Endothelial cell of umbilical vein (primary cell): Measurements from ENCODE around the gene IGFBP4.

Source experiments
- CTCF ChIP-seq, 2 donors: IDR thresholded peaks; 1 replicate in 1 of 2; 2 replicates in 1 of 2; pipeline ENCODE4 v1.5.1; 2011; ENCODE audit warnings: low read length in 2 of 2, mild to moderate bottlenecking in 2 of 2, moderate library complexity in 2 of 2, control low read depth in 1 of 2, inconsistent platforms in 1 of 2, low read depth in 1 of 2; ENCODE audit not compliant: insufficient read depth in 1 of 2; ENCODE audit errors: extremely low read depth in 1 of 2
- JUN ChIP-seq: IDR thresholded peaks from 2 replicates; pipeline ENCODE4 v1.6.1; 2011; ENCODE audit warnings: borderline replicate concordance, low read depth; ENCODE audit not compliant: insufficient read length, insufficient read depth
- MYC ChIP-seq: IDR thresholded peaks from one replicate; pipeline ENCODE4 v1.6.1; 2011; ENCODE audit warnings: mild to moderate bottlenecking, low read depth, low read length
- POLR2A ChIP-seq: IDR thresholded peaks from 2 replicates; pipeline ENCODE4 v1.6.1; 2012; ENCODE audit warnings: low read depth, mild to moderate bottlenecking, control low read depth, low read length

GRCh38 chr17:40461732-40462342 lies 18.6 kb downstream of the IGFBP4 start:
- TF ChIP-seq CTCF (IDR thresholded peaks at IDR 0.05; ENCODE audit: extremely low read depth in 1 of 2, insufficient read depth in 1 of 2, low read depth in 1 of 2, low read length in 2 of 2): no peak
- no peak for TF ChIP-seq POLR2A
- no peak for TF ChIP-seq MYC
- no peak for TF ChIP-seq JUN
